Osteocyte (in vitro differentiated cells): Measurements from ENCODE around the gene LRBA. TPM values are rescaled to one million over a fixed set of nuclear protein-coding genes. Genes with fewer than 3 reads are reported as not detected.

Experiments used
- DNase-seq: peaks from one replicate; pipeline ENCODE4 v3.0.0; 2021; ENCODE audit warnings: mixed read lengths; ENCODE audit not compliant: unreplicated experiment; ENCODE audit errors: extremely low spot score
- H3K27ac Mint-ChIP-seq: one replicate; pipeline ENCODE4 v1.8.0; 2021; ENCODE audit warnings: mild to moderate bottlenecking, mixed read lengths; ENCODE audit not compliant: unreplicated experiment
- H3K27me3 Mint-ChIP-seq: one replicate; pipeline ENCODE4 v1.8.0; 2021; ENCODE audit warnings: mixed read lengths; ENCODE audit not compliant: unreplicated experiment
- H3K36me3 Mint-ChIP-seq: one replicate; pipeline ENCODE4 v1.8.0; 2021; ENCODE audit warnings: mixed read lengths; ENCODE audit not compliant: unreplicated experiment
- H3K4me1 Mint-ChIP-seq: one replicate; pipeline ENCODE4 v1.8.0; 2021; ENCODE audit warnings: mixed read lengths; ENCODE audit not compliant: unreplicated experiment
- H3K4me3 Mint-ChIP-seq: one replicate; pipeline ENCODE4 v1.8.0; 2021; ENCODE audit warnings: mild to moderate bottlenecking, moderate library complexity, mixed read lengths; ENCODE audit not compliant: unreplicated experiment
- H3K9me3 Mint-ChIP-seq: one replicate; pipeline ENCODE4 v1.8.0; 2021; ENCODE audit warnings: mixed read lengths; ENCODE audit not compliant: unreplicated experiment
- CTCF ChIP-seq: fragments of 200-600 bp; sonication (generic); IDR thresholded peaks from 2 replicates; pipeline ENCODE4 v1.5.0; 2021; ENCODE audit warnings: antibody characterized with exemption, mild to moderate bottlenecking, moderate library complexity
- total RNA-seq: library from RNA; stranded (reverse); gene quantifications from 2 replicates; pipeline ENCODE4 v1.2.1, GENCODE V29; 2021

LRBA gene
- total RNA-seq, 1 donor from 2014 or later: 40.8 TPM

- Mint-ChIP-seq H3K4me3 (no peak overlapping the region), H3K27me3 (no peaks in the 10 kb centered on the region), H3K4me1 (peaks cover 64% of the 10 kb centered on the region), H3K9me3 (no peaks in the 10 kb centered on the region), H3K27ac (no peak overlapping the region), H3K36me3 (peaks cover 14% of the 10 kb centered on the region)
- peak; percentile 76 for DNase-seq
- peak; percentile 93 for TF ChIP-seq CTCF
Observed at GRCh38 chr4:150242820-150243458, 772.1 kb downstream of the LRBA start.

- no peak overlapping the region for H3K4me3 Mint-ChIP-seq
- H3K36me3 Mint-ChIP-seq: peaks cover 5% of the 10 kb centered on the region
- H3K9me3 Mint-ChIP-seq: no peaks in the 10 kb centered on the region
- DNase-seq: no peak
- H3K4me1 Mint-ChIP-seq: peaks cover 75% of the 10 kb centered on the region
- peak overlapping the region; percentile 82 for H3K27ac Mint-ChIP-seq
- no peak for TF ChIP-seq CTCF
- no peaks in the 10 kb centered on the region for H3K27me3 Mint-ChIP-seq
Observed at GRCh38 chr4:150240011-150240410, 775.1 kb downstream of the LRBA start.

GRCh38 chr4:150238591-150238990, 776.5 kb downstream of the LRBA start:
- Mint-ChIP-seq H3K36me3 (peaks cover 12% of the 10 kb centered on the region), H3K4me1 (peaks cover 73% of the 10 kb centered on the region), H3K27me3 (no peaks in the 10 kb centered on the region), H3K27ac (peak overlapping the region; percentile 82), H3K9me3 (no peaks in the 10 kb centered on the region), H3K4me3 (no peak overlapping the region)
- no peak for TF ChIP-seq CTCF
- no peak for DNase-seq

GRCh38 chr4:150237110-150237872, 777.8 kb downstream of the LRBA start:
- Mint-ChIP-seq H3K4me3 (peak overlapping the region; percentile 46), H3K9me3 (no peaks in the 10 kb centered on the region)

More at GRCh38 chr4:150237110-150237872, 777.8 kb downstream of the LRBA start:
- Mint-ChIP-seq H3K36me3 (peaks cover 23% of the 10 kb centered on the region), H3K27ac (peak overlapping the region; percentile 93), H3K4me1 (peaks cover 66% of the 10 kb centered on the region), H3K27me3 (no peaks in the 10 kb centered on the region)
- no peak for DNase-seq
- TF ChIP-seq CTCF: no peak
